D721Med (cell line): Measurements from ENCODE around the gene KIRREL2.
"Not testable (repeated sequence)": the region's sequence is repeated elsewhere in the genome, so short reads cannot be mapped to it uniquely, and the experiment has no call there.

Source experiments
- DNase-seq: peaks from one replicate; pipeline ENCODE4 v3.0.0; 2011; ENCODE audit warnings: low spot score; ENCODE audit not compliant: insufficient read length
- FAIRE-seq: peaks from 2 replicates; lab custom pipeline; 2011; peaks lifted over from hg19 to GRCh38; lab: Jason Lieb, UNC
- TF ChIP-seq, protein P1 (sequence below): IDR thresholded peaks from 2 replicates; pipeline ENCODE4 v1.5.1; 2012; ENCODE audit warnings: mild to moderate bottlenecking, control low read depth; ENCODE audit not compliant: insufficient read depth; ENCODE audit errors: missing control alignments

Gene KIRREL2

DNA sequence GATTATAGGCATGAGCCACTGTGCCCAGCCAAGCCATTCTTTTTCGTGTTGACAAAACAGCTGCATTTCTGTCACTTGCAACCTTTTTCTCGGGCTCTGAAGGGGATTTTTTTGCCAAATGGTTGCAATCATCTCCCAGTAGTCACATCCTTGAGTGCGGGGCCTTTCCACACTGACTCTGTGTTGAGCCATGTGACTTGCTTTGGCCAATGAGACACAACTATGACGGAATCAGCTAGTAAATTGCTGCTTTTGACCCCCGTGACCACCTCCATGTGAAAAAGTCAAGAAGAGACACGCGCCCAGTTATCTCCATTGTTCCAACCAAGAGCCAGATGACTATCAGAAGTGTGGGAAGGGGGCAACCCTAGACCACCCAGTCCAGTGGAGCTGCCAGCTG is 22.7 kb upstream of the KIRREL2 start:
- FAIRE-seq = no peak
- no peak for DNase-seq
- TF ChIP-seq, protein P1, sequence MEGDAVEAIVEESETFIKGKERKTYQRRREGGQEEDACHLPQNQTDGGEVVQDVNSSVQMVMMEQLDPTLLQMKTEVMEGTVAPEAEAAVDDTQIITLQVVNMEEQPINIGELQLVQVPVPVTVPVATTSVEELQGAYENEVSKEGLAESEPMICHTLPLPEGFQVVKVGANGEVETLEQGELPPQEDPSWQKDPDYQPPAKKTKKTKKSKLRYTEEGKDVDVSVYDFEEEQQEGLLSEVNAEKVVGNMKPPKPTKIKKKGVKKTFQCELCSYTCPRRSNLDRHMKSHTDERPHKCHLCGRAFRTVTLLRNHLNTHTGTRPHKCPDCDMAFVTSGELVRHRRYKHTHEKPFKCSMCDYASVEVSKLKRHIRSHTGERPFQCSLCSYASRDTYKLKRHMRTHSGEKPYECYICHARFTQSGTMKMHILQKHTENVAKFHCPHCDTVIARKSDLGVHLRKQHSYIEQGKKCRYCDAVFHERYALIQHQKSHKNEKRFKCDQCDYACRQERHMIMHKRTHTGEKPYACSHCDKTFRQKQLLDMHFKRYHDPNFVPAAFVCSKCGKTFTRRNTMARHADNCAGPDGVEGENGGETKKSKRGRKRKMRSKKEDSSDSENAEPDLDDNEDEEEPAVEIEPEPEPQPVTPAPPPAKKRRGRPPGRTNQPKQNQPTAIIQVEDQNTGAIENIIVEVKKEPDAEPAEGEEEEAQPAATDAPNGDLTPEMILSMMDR = no peak

DNA sequence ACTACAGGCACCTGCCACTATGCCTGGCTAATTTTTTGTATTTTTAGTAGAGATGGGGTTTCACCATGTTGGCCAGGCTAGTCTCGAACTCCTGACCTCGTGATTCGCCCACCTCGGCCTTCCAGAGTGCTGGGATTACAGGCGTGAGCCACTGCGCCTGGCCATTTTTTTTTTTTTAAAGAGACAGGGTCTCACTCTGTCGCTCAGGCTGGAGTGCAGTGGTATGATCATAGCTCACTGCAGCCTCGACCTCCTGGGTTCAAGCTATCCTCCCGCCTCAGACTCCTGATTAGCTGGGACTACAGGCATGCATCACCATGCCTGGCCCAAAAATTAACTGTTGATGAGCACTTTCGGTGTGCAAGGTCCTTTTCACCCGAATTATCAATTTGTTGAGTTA is 20.6 kb upstream of the KIRREL2 start:
- DNase-seq, FAIRE-seq: not testable (repeated sequence)

DNA sequence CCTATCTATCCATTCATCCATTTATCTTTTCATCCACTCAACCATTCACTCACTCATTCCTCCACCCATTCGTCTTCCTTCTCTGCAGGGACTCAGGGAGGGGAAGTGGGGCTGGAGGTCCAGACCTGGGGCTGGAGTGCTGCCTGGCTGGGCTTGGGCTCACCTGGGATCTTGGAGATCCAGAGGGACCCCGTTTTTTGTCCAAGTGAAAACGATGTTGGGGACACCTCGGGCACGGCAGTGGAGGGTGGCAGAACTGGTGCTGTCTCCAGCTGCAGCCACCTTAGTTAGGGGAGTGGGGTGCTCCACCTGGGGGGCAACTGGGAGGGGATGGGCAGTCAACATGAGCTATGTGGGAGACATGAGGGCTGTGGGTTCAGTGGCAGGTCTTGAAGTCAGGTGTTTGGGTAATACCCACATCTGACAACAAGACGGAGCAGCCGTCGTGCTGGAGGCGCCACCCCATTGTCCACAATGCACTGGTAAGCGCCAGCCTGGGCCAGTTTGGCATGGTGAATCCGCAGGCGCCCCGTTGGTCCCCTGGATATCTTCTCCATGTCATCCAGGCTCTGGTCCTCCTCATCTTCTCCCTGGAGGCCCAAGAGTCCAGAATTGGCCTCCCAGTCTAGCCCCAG is 14.6 kb upstream of the KIRREL2 start:
- no peak for FAIRE-seq
- TF ChIP-seq, protein P1 = no peak
- no peak for DNase-seq

DNA sequence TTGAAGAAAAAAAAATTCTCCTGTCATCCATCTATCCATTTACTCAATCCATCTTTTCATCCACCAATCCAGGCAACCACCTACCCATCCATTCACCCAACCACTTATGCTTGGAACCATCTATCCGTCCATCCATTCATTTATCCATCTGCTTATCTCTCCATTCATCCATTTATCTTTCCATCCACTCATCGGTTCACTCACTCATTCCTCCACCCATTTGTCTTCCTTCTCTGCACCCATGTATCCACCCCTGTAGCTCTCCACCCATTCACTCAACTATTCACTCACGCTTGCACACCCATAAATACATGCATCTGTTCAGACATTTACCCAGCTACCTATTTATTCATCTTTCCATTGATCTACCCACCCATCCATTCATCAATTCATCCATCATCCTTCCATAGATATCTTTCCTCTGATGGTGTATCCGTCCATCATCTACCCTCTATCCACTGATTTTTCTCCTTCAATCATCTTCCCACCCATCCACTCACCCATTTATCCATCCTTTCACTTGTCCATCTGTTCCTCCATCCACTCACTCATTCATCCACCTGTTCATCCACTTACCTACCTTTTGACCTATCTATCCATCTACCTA is 13.9 kb upstream of the KIRREL2 start:
- FAIRE-seq (no peak), DNase-seq (no peak)
- TF ChIP-seq, protein P1 = no peak

DNA sequence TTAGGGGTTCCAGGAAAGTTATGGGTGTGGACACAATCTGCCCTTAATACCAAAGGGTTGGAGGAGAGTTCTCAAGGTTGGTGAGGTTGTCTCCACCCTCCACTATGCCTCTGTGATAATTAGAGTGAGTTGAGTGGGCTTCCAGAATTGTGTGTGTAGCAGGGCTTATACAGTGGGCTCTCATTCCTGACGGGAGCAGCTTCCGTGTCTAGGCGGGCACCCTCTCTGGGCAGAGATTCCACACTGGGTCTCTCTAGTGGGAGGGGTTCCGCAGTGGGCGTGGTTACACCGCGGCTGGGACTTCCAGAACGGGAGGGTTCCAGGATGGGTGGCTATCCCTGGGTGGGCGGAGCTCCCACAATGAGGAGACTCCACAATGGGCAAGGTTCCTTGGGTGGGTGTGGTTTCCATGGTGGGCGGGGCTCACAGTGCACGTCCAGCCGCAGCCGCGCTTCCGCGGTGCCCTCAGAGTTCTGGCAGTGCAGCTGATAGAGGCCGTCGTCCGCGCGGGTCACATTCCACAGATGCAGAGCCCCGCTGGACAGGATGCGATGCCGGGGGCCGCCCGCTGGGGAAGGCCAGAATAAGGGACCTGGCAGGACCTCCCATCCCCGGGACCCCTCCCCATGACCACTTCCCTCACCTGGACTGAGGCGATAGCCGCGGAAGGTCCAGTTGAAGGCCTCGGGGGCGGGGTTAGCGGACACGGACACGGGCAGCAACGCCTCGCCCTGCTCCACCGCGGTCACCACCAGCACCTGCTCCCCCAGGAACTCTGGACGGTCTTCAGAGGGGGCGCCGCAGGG is 12.8 kb upstream of the KIRREL2 start:
- no peak for DNase-seq
- TF ChIP-seq, protein P1 = no peak
- FAIRE-seq = no peak

DNA sequence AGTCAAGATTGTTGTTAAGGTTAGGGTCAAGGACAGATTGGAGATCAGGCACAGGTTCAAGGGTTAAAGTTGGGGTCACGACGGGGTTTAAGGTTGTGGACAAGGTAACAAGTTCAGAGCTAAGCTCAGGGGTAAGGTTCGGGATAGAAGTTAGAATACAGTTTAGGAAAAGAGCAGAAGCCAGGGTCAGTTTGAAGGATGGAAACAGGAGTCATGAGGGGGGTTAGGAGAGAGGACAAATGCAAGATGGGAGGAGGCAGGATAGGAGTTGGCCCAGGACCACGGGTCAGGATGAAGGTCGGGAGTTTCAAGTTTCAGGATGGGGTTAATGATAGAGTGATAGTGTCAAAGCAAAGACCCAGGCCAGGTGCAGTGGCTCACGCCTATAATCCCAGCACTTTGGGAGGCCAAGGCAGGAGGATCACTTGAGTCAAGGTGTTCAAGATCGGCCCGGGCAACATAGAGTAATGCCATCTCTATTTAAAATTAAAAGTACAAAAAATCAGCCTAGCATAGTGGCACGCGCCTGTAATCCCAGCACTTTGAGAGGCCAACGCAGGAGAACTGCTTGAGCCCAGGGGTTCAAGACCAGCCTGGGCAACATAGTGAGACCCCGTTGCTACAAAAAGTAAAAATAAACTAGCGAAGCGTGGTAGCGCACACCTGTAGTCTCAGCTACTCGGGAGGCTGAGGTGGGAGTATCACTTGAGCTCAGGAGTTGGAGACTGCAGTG is 12.1 kb upstream of the KIRREL2 start:
- no peak for FAIRE-seq
- TF ChIP-seq, protein P1 = no peak
- DNase-seq = no peak

DNA sequence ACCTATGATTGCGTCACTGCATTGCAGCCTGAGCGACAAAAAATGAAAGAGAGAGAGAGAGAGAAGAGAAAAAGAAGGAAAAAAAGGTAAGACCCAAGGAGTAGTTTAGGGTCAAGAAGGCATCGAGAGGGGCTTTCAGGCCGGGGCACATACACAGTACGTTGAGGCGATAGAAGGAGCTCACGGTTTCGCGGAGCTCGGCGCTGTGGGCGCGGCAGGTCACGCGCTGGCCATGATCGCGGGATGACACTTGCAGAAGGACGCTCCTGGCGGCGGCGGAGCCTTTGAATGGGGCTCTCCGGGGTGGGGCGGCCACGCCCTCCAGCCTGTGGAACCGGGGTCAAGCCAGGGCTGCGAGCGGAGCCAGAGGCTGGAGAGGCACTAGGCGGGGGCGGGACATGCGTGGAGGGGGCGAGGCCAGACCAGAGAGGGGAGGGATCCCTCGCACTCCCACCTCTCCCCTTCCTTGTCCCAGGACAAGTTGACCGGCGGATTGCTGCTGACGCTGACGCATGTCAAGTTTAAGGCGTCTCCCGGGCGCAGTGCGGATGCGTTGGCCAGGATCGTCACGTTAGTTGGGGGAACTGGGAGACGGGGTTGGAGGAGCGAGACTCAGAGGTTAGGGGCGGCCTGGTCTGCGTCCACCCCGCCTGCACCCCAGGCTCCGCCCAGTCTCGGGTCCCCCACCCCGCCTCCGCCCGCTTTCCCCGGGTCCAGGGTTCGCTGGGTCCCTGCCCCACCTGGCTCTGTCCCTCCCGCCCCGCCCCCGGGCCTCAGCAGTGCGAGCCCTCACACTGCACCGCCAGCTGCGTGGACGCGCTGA is 11.3 kb upstream of the KIRREL2 start:
- TF ChIP-seq, protein P1 = no peak
- FAIRE-seq (no peak), DNase-seq (no peak)
